ENCODE data around the gene TMEM63B.
"Not testable (repeated sequence)": the region's sequence is repeated elsewhere in the genome, so short reads cannot be mapped to it uniquely, and the experiment has no call there.

Gene TMEM63B

GRCh38 chr6:44094403-44095242 lies 32.7 kb upstream of the TMEM63B start:
- no peak for FAIRE-seq

DNA sequence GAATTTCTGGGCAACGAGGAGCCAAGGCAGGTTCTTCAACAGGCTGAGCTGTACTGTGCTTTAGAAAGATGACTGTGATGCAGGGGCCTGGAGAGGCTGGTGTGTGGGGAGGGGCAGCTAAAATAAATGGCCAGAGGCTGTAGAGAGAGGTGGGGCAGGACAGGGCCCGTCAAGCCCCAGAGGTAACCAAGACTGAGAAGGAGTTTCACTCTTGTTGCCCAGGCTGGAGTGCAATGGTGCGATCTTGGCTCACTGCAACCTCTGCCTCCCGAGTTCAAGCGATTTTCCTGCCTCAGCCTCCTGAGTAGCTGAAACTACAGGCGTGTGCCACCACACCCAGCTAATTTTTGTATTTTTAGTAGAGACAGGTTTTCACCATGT lies 32.1 kb upstream of the TMEM63B start:
- FAIRE-seq, result not testable (repeated sequence)

- FAIRE-seq, result no peak
These were observed 30.7 kb upstream of the TMEM63B start for GRCh38 chr6:44096612-44097011.

GRCh38 chr6:44097782-44098317 lies 29.5 kb upstream of the TMEM63B start:
- no peak for FAIRE-seq

DNA sequence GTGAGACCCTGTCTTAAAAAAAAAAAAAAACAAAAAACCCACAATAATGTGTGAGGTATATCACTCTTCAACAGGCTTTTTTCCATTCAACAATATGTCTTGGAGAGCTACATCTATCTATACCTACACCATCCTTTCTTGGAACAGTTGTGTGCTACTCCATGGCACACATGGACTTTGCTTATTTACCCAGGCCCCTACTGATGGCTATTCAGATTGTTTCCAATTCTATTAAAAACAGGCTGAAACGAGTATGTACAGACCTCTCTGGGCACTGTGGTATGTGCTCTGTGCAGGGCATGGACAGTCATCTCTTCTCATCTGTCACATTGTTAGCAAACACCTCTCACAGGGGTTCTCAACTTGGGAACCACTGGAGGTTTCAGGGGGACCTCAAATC lies 28.2 kb upstream of the TMEM63B start:
- no peak for FAIRE-seq

GRCh38 chr6:44100088-44100550 lies 27.2 kb upstream of the TMEM63B start:
- no peak for FAIRE-seq

- no peak for FAIRE-seq
These were observed 25.5 kb upstream of the TMEM63B start for GRCh38 chr6:44101832-44102231.

DNA sequence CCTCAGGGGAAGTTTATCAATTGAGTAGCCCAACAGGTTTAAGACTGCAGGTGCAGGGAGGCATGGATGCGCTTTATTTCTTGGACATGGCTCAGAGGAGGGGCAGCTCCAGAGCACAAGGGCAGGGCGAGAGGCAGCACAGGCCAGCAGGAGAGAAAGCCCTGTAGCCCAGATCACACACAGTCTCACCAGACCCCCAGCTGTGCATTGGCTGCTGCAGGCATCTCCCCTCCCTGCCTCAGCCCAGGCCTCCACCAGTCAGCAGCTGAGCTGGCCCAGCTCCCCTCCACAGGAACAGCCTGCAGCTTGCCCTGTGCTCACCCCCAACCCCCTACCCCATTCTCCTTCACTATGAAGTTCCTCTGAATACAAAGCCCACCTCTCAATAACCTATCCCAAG lies 24.8 kb upstream of the TMEM63B start:
- no peak for FAIRE-seq

DNA sequence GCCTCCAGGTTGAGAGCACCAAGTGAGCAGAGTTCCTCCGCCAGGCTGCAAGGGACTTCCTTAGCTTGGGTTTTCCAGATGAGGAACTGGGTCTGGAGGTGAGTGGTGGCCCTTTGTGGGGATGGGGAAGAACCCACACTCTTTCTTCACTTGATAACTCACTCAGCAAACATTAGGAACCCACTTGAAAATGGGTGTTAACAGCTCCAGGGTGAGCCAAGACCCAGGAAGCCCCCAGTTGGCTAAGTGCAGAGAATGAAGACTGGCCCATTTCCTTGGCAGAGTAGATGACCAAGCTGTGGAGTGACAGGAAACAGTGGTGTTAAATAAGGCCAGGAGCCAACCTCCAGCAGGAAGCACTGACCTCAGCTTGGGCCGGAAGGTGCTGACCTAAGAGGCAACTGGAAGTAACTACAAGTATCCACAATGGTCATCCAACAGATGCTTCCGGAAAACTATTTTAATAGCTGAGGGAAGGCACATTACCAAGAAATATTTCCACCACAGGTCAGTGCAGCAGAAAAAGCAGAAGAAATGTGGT lies 22.8 kb upstream of the TMEM63B start:
- FAIRE-seq, result no peak

GRCh38 chr6:44105146-44105545 lies 22.2 kb upstream of the TMEM63B start:
- FAIRE-seq, result no peak

GRCh38 chr6:44105993-44106740 lies 21.2 kb upstream of the TMEM63B start:
- no peak for FAIRE-seq

DNA sequence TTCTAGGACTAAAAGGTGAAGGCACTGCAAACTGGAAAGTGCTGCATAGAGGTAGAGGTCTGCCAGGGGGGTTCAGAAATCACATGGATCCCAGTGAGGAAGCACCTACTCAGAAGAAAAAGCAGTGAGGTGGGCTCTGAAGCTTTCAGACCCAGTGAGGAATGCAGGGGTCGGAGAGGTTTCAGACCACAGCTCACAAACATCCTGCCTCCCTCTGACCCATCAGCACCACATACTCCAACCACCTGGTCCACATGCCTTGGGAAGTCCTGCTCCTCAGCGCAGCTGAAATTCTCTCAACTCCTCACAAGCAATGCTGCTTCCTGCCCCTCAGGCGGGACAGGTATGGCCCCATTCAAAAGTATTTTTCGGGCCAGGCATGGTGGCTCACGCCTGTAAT lies 20.3 kb upstream of the TMEM63B start:
- FAIRE-seq, result no peak

- no peak for FAIRE-seq
These were observed 18.9 kb upstream of the TMEM63B start for GRCh38 chr6:44108471-44108870.

DNA sequence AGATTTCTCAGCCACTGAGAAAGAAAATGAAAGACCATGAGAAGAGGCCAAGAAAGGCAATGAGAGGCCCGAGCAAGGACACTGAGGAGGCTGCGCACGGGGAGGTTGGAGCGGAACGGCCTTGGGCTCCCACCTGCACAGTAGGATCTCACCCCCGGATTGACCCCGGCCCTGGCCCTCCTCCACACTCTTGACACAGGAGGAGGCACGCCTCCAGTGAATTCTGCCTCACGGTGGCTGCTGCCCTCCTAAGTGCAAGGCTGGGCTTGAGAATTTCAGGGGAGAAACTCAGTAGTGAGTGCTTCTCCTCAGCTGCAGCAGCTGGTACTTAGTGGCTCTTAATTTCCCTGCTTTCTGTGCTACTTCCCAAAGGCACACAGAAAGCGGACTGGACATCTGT lies 18.1 kb upstream of the TMEM63B start:
- no peak for FAIRE-seq

GRCh38 chr6:44110005-44110676 lies 17.2 kb upstream of the TMEM63B start:
- no peak for FAIRE-seq

DNA sequence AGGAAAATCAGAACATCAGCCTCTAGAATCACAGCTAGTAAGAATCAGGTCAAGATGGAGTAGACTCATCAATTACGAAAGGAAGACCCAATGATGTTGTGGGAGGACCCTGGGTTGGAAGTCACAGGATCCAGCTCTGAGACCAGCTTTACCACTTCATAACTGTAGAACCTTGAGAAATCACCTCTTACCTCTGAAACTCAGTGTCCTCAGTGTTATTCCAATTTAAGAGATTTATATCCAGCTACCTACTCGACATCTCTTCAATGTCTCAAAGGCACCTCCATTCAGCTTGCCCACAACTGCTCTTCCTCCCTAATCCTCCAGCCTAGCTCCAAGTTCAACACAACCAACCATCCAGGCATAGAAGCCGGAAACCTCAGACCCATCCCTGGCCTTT lies 16.4 kb upstream of the TMEM63B start:
- FAIRE-seq, result no peak

DNA sequence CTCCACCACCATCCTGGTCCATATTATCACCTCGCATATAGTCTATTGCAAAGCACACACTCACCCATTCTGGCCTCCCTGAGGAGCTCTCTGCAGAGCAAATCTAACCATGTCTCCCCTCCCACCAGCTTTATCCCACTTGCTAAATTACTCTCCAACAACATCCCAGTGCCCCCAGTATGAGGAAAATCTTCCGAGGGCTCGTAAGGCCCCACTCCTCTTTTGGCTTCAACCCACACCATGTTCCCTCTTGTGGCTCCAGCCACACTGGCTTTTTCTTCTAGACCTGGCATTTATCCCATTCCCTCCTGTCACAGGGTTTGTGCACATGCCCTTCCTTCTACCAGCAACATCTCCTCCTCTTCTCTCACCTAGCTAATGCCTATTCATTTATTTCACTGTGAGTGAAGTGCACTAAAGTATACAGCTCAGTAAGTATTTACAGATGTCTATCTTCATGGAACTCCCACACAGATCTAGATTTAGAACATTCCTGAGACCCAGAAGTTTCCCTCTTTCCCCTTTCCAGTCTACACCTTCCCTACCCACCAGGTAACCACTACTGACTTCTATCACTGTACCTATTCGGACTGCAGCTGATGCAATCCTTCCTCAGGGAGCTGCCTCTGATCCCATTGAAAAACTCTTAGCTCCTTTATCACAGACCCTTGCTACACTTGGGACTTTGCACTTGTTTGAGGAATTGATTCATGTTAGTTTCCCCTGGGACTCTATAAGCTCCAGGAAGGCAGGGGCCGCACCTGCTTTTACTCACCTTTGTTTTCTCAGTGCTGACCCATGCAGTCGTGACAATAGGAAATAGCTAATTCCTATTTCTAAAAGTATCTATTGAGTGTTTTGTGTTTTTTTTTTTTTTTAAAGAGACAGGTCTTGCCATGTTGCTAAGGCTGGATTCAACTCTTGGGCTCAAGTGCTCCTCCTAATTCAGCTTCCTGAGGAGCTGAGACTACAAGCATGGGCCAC lies 15.6 kb upstream of the TMEM63B start:
- FAIRE-seq, result no peak

DNA sequence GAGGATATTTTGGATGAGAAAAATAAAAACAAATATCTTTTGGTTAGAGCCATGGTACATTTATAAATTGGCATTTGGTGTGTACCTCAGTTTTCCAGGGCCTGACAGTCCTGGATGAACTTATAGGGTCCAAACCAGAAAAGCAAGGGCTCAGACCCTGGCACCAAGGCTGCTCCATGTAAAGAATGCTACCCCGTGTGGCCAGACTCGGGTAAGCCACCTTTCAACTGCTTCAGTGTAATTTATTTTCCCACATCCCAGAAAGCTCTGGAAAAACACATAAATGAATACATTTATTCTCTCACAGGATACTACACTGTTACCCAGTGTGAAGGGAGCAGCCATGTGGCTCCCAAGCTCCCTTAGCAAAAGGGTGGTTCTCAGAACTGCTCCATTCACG lies 13.9 kb upstream of the TMEM63B start:
- no peak for FAIRE-seq

DNA sequence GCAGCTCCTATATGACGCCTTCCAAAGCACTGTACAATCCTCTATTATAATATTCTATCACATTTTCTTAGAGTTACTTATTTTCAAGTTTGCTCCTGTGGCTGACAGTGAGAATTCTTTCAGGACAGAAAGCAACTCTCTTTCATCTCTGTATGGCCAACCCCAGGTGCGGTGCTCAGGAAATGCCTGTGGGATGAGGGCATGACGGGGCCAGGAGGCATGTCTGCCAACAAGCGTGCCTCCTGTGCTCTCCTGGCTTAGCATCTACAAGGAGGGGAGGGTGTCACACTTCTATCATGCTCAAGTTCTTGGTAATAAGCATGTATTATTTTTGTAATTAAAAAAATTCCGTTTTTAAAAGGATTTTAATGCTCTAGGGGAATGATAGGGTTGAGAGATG lies 11.5 kb upstream of the TMEM63B start:
- FAIRE-seq, result no peak

DNA sequence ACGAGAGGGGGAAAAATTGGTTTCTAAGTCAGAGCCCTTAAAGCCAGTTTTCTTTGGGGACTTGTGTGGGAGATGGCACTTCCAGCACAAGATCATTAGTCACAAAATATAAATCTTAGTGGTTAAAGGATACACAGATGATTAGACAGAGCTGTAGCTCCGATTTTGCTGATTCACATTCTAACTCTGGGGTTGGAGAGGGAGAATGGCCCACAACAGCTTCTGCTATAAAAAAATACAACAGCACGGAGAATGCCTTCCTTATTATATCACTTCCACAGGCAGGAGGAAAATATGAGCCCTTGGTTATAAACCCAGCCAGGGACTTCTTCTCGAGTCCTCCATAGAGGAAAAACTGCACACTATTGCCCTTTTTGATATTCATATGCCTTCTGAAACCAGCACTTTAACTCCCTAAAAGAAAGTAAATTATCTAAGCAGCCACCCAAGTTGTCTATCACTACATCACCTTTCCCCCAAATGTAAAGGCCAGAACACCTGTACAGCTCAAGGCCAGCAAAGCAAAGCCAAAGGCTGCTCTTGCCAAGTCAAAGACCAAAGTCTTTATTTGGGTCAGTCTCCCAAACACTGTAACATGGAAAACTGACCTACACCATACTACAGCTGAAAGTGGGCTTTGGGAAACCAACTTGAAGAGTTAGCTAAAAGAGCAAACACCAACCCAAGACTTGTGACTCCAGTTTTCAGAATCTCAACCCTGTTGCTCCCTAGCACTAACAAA lies 10.5 kb upstream of the TMEM63B start:
- FAIRE-seq, result no peak

All from islet of Langerhans (tissue), 1 donor.